CD1c-positive myeloid dendritic cell (primary cell): ENCODE results near the gene HLA-B.
"Not testable (repeated sequence)": the region's sequence is repeated elsewhere in the genome, so short reads cannot be mapped to it uniquely, and the experiment has no call there.

Experiments
- DNase-seq: peaks from one replicate; pipeline ENCODE4 v3.0.0-alpha.2; 2016; ENCODE audit errors: extremely low spot score

HLA-B gene

GRCh38 chr6:31356946-31357466 lies at the start of gene HLA-B:
Gene HLA-B, minus strand, starts transcription at chr6:31357179. Its CDS starts 21 bp downstream, at chr6:31357158.
- peak; percentile 97 for DNase-seq

GRCh38 chr6:31405996-31406395 lies 49.0 kb upstream of the HLA-B start:
- DNase-seq = no peak

GRCh38 chr6:31404061-31404364 lies 47.0 kb upstream of the HLA-B start:
- not testable (repeated sequence) for DNase-seq

- peak; percentile 91 for DNase-seq
These were observed 46.5 kb upstream of the HLA-B start, which contains the start of gene MICA for GRCh38 chr6:31403283-31404060. Gene MICA, plus strand, starts transcription at chr6:31403595. Its CDS starts 38 bp downstream, at chr6:31403633.

- peak; percentile 4 for DNase-seq
These were observed 45.6 kb upstream of the HLA-B start for GRCh38 chr6:31402324-31403282.

- no peak for DNase-seq
These were observed 44.4 kb upstream of the HLA-B start for GRCh38 chr6:31401403-31401802.

- DNase-seq = peak; percentile 96
These were observed 43.7 kb upstream of the HLA-B start for GRCh38 chr6:31400467-31401289.

GRCh38 chr6:31399589-31400466 lies 42.8 kb upstream of the HLA-B start:
- peak; percentile 94 for DNase-seq

GRCh38 chr6:31397901-31398525 lies 41.0 kb upstream of the HLA-B start:
- DNase-seq = peak; percentile 9

- not testable (repeated sequence) for DNase-seq
These were observed 40.1 kb upstream of the HLA-B start for GRCh38 chr6:31397153-31397499.

- DNase-seq = peak; percentile 89
These were observed 39.6 kb upstream of the HLA-B start for GRCh38 chr6:31396422-31397152.

- DNase-seq = no peak
These were observed 38.9 kb upstream of the HLA-B start for GRCh38 chr6:31395832-31396231.

- no peak for DNase-seq
These were observed 37.4 kb upstream of the HLA-B start for GRCh38 chr6:31394381-31394780.

- DNase-seq = no peak
These were observed 37.0 kb upstream of the HLA-B start for GRCh38 chr6:31393932-31394331.

- not testable (repeated sequence) for DNase-seq
These were observed 32.8 kb upstream of the HLA-B start for GRCh38 chr6:31389802-31390132.

- not testable (repeated sequence) for DNase-seq
These were observed 32.2 kb upstream of the HLA-B start for GRCh38 chr6:31388916-31389801.

- DNase-seq = no peak
These were observed 30.0 kb upstream of the HLA-B start for GRCh38 chr6:31386977-31387376.

- DNase-seq = no peak
These were observed 29.1 kb upstream of the HLA-B start for GRCh38 chr6:31386099-31386498.

- DNase-seq = no peak
These were observed 28.1 kb upstream of the HLA-B start for GRCh38 chr6:31385041-31385440.
